B cell (primary cell): Measurements from ENCODE around the gene RGSL1.

Experiments used
- CTCF ChIP-seq: fragments of 200-600 bp; IDR thresholded peaks from one replicate; pipeline ENCODE4 v1.8.0; 2022; ENCODE audit warnings: antibody characterized with exemption, mild to moderate bottlenecking
- EZH2 ChIP-seq: IDR thresholded peaks from 2 replicates; pipeline ENCODE4 v1.6.1; 2012; ENCODE audit warnings: borderline replicate concordance, low read depth, mild to moderate bottlenecking, moderate library complexity, low read length; ENCODE audit not compliant: insufficient read depth, poor library complexity, severe bottlenecking

- TF ChIP-seq CTCF (no peak), EZH2 (no peak)
These were observed 150.2 kb downstream of the RGSL1 start for GRCh38 chr1:182600036-182600713.
